Right lobe of liver (tissue), 4 donors: ENCODE results near the gene DHRS13.

Experiments used
- CTCF ChIP-seq, 4 donors: fragments of 200-600 bp in 3 of 4; fragments of 450-650 bp in 1 of 4; IDR thresholded peaks; one replicate each; pipeline versions ENCODE4 v1.5.1 to v1.8.0; 2016 to 2022; ENCODE audit warnings: antibody characterized with exemption in 4 of 4, mild to moderate bottlenecking in 2 of 4
- POLR2A ChIP-seq: fragments of 450-650 bp; IDR thresholded peaks from one replicate; pipeline ENCODE4 v1.6.1; 2017; ENCODE audit warnings: antibody characterized with exemption, mild to moderate bottlenecking
- donor health status: DM: no; HTN: no; CAD: no.
- donor health status: DM: no; HTN: no; CAD: no.
- donor health status: DM: no; HTN: yes; CAD: no.

- TF ChIP-seq CTCF (IDR thresholded peaks at IDR 0.05) (no peak), POLR2A (no peak)
Observed at GRCh38 chr17:28926366-28926765, 23.5 kb upstream of the DHRS13 start.
